RWPE1 (cell line): ENCODE results near the gene ZNRD2.

Source experiments
- CTCF ChIA-PET: fragments of 350-600 bp; sonication (Branson Sonifier 250); formaldehyde crosslinking; extraction: SDS; loops from one replicate; lab custom pipeline; 2021; lab: Yijun Ruan, JAX
- POLR2A ChIA-PET: fragments of 400-600 bp; formaldehyde crosslinking; extraction: SDS; loops from one replicate; lab custom pipeline; 2020; ENCODE audit warnings: antibody characterized with exemption; ENCODE audit not compliant: low non-redundant PET; lab: Yijun Ruan, JAX
- DNase-seq: peaks from one replicate; pipeline ENCODE4 v3.0.0; 2012; ENCODE audit warnings: low spot score
- H3K27ac ChIP-seq: fragments of 450-650 bp; 2 replicates; pipeline ENCODE4 v1.5.1; 2017
- CTCF ChIP-seq: fragments of 450-650 bp; conservative IDR thresholded peaks from 2 replicates; pipeline ENCODE4 v1.5.1; 2017; ENCODE audit warnings: low read depth, mild to moderate bottlenecking

ZNRD2 gene

GRCh38 chr11:65606876-65607613 is 36.8 kb downstream of the ZNRD2 start:
- TF ChIP-seq CTCF, result no peak
- DNase-seq, result peak; percentile 90
- ChIA-PET POLR2A (interaction anchor here (0.6 kb wide), 1 partner anchor 16 kb away, joined by 3 read pairs; no protein-coding TSS in a partner anchor), CTCF (interaction anchor here (0.6 to 3.7 kb wide), 4 partner anchors 14 to 798 kb away, joined by 3 to 16 read pairs (median 3); no protein-coding TSS in a partner anchor)
- H3K27ac ChIP-seq, result peak overlapping the region; percentile 93

- H3K27ac ChIP-seq, result peak overlapping the region; percentile 93
- POLR2A ChIA-PET, result interaction anchor here (0.6 kb wide), 1 partner anchor 638 kb away, joined by 3 read pairs; no protein-coding TSS in a partner anchor
- CTCF ChIA-PET, result interaction anchor here (0.6 to 3.7 kb wide), 2 partner anchors 14 to 799 kb away, joined by 3 to 16 read pairs; no protein-coding TSS in a partner anchor
- no peak for DNase-seq
- no peak for TF ChIP-seq CTCF
These were observed 37.5 kb downstream of the ZNRD2 start for GRCh38 chr11:65607614-65608426.

GRCh38 chr11:65609229-65609628 is 39.0 kb downstream of the ZNRD2 start:
- ChIA-PET CTCF (interaction anchor here (0.6 to 3.7 kb wide), 3 partner anchors 11 to 38 kb away, joined by 3 to 16 read pairs (median 3); no protein-coding TSS in a partner anchor), POLR2A (no interaction called here)
- TF ChIP-seq CTCF, result no peak
- DNase-seq, result no peak
- H3K27ac ChIP-seq, result peak overlapping the region; percentile 93

GRCh38 chr11:65609665-65610064 is 39.4 kb downstream of the ZNRD2 start:
- H3K27ac ChIP-seq, result peak overlapping the region; percentile 93

GRCh38 chr11:65610404-65610803 is 40.1 kb downstream of the ZNRD2 start:
- ChIA-PET POLR2A (no interaction called here), CTCF (interaction anchor here (0.6 to 1.0 kb wide), 4 partner anchors 17 to 39 kb away, joined by 3 to 4 read pairs (median 4); no protein-coding TSS in a partner anchor)
- TF ChIP-seq CTCF, result no peak
- no peak for DNase-seq
- peak overlapping the region; percentile 93 for H3K27ac ChIP-seq

More at GRCh38 chr11:65609665-65610064, 39.4 kb downstream of the ZNRD2 start:
- DNase-seq, result no peak
- no peak for TF ChIP-seq CTCF
- POLR2A ChIA-PET, result no interaction called here
- CTCF ChIA-PET, result interaction anchor here (0.5 to 3.7 kb wide), 3 partner anchors 16 to 670 kb away, joined by 3 to 16 read pairs (median 5); no protein-coding TSS in a partner anchor
